ENCODE measurements around the gene REV3L.
"Not testable (repeated sequence)": the region's sequence is repeated elsewhere in the genome, so short reads cannot be mapped to it uniquely, and the experiment has no call there.

REV3L gene

GRCh38 chr6:111358454-111358853 lies 124.6 kb downstream of the REV3L start:
- no peak for DNase-seq (ENCODE audit: low read depth)

DNA sequence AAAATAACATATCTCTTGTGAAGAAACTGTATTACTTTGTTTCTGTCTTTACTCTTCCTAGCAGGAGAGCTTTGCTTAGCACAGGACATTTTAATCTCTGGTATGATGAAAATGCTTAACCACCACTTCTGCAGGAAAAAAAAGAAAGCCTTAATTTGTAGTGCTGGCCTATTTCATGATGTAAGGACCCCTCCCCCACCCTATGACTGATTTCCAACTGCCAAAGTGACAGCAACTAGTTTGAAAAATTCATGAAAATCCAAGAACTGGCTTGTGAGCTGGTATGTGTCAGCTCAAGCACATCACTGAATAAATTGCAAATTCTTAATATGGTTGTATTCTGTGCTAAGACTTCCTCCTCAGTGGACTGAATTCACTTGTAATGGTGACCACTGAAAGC lies 125.3 kb downstream of the REV3L start:
- no peak for DNase-seq (ENCODE audit: low read depth)

GRCh38 chr6:111356551-111356950 lies 126.5 kb downstream of the REV3L start:
- no peak for DNase-seq (ENCODE audit: low read depth)

DNA sequence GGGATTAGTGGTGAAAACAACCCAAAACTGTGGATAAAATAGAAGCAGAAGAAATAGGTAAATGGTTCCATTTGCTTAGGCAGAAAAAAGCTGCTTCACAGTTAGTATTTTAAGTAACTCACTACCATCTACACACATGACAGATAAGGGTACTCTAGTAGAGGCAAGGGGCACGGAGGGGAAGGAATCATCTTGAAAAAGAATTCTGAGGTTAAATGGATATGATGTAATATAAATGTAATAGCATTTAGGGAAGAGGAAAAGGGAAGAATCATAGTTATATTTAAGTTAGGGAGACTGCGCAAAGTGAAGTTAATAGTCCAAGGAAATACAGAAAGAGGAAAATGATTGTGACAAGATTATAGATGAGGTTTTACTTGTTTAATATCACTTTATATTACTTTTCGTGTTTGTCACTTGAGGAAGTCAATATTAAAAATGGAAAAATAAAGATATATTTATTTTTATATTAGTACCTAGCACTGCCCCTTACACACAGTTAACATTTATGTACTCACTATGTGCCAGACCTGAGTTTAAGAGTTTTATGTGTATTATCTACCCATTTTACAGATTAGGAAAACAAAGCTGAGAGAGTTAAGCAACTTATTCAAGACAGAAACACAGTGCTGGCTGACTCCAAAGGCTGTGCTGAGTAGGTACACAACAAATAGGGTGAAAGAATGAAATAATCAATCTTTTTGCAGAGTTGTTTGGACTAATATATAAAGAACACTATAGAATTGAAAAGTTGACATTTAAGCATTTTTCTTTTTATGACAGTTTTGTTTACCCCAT lies 128.1 kb downstream of the REV3L start:
- no peak for DNase-seq (ENCODE audit: low read depth)

GRCh38 chr6:111353912-111354462 lies 129.0 kb downstream of the REV3L start:
- no peak for DNase-seq (ENCODE audit: low read depth)

DNA sequence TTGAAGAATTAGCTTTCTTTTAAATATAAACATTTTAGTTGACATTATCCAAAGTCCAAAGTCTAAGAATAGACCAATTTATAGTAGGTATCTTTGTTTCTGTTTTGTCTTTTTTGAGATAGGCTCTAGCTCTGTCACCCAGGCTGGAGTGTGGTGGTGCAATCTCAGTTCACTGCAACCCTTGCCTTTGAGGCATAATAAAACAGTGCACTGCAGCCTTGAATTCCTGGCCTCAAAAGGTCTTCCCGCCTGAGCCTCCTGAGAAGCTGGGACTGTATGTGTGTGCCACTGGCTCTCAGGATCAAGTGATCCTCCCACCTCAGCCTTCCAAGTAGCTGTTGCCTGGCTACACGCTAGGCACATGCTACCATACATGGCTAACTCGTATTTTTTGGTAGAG lies 135.4 kb downstream of the REV3L start:
- DNase-seq (ENCODE audit: low read depth) = no peak

DNA sequence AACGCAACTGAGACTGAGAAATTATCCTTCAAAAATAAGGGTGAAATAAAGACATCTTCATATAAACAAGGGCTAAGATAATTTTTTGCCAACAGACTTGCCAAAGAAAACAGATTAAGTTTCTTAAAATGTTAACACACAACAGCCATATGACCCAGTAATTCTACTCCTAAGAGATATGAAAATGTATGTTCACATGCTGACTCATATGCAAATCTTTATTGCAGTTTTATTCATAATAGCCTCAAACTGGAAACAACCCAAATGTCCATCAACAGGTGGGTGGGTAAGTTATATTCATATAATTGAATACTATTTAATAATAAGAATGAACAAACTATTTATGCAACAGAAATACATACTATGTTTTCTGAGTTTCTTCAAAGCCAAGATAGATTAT lies 140.1 kb downstream of the REV3L start:
- no peak for DNase-seq (ENCODE audit: low read depth)

DNA sequence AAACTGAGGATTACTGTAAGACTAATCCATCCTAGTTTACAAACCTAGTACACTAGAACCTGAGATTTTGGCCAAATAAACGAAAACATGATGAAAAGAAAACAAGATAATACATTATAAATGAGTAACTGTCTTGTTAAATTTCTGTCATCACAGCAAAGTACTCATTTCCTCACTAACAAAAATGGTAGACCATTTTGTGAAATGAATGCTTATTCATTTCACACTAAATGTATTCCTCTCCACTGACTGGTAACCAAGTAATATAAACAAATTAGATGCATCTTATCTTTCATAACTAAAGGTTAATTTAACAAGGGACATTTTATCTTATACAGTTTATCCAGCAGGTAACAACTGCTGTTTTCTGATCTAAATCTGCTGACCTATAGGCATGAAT lies 143.7 kb downstream of the REV3L start:
- DNase-seq (ENCODE audit: low read depth) = no peak

GRCh38 chr6:111338843-111339242 lies 144.2 kb downstream of the REV3L start:
- no peak for DNase-seq (ENCODE audit: low read depth)

- no peak for DNase-seq (ENCODE audit: low read depth)
Measured at GRCh38 chr6:111337829-111338236, 145.2 kb downstream of the REV3L start.

GRCh38 chr6:111329882-111330633 lies 153.0 kb downstream of the REV3L start:
- no peak for DNase-seq (ENCODE audit: low read depth)

GRCh38 chr6:111326563-111326962 lies 156.5 kb downstream of the REV3L start:
- no peak for DNase-seq (ENCODE audit: low read depth)

- DNase-seq (ENCODE audit: low read depth) = no peak
Measured at GRCh38 chr6:111322145-111322544, 160.9 kb downstream of the REV3L start.

DNA sequence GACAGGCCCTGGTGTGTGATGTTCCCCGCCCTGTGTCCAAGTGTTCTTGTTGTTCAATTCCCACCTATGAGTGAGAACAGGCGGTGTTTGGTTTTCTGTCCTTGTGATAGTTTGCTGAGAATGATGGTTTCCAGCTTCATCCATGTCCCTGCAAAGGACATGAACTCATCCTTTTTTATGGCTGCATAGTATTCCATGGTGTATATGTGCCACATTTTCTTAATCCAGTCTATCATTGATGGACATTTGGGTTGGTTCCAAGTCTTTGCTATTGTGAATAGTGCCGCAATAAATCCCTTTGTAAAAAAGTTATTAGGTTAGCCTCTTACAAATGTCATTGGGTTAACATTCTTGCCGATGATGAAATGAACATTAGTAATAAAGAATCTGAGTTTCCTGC lies 175.1 kb downstream of the REV3L start:
- DNase-seq (ENCODE audit: low read depth) = not testable (repeated sequence)

- no peak for DNase-seq (ENCODE audit: low read depth)
Measured at GRCh38 chr6:111307275-111307858, 175.7 kb downstream of the REV3L start.

DNA sequence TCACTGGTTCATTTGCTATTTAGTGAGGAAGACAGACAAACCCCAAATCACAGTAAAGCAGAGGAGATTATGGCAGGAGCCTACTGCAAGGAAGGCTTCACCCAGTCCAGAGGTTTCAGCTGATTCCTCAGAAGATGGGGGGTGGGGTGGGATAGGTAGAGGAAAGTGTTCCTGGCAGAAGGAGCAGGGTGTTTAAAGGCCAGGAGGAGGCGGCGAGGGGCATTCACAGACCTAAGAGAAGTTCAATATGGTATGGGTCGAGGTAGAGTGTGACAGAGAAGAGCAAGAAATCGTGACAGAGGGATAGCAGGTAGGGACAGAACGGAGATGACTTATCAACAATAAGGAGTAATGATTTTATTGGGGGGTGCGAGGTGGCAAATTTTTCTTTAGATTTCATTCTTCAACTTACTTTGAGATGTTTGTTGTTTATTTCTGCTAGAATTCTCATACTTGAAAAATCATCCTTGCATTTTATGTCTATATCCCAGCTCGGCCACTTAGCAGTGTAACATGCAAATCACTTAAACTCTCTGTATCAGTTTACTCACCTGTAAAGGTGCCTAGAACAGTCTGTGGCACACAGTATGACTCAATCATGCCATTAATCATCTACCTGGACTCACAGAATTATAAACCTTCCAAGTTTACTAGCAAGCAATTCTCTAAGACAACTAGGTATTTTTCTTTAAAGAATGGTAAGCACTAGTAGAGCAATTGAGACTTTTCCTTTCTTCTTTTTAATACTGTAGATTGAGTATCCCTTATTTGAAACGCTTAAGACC lies 176.7 kb downstream of the REV3L start:
- no peak for DNase-seq (ENCODE audit: low read depth)

- no peak for DNase-seq (ENCODE audit: low read depth)
Measured at GRCh38 chr6:111301946-111302345, 181.1 kb downstream of the REV3L start.

- DNase-seq (ENCODE audit: low read depth) = not testable (repeated sequence)
Measured at GRCh38 chr6:111300938-111301800, 181.8 kb downstream of the REV3L start.

GRCh38 chr6:111297776-111298175 lies 185.2 kb downstream of the REV3L start:
- DNase-seq (ENCODE audit: low read depth) = no peak

GRCh38 chr6:111294374-111294967 lies 188.5 kb downstream of the REV3L start:
- DNase-seq (ENCODE audit: low read depth) = no peak

Data from HS-5 (cell line).